Chondrocyte (in vitro differentiated cells): ENCODE data around the gene IP6K2. TPM values are rescaled to one million over a fixed set of nuclear protein-coding genes. Genes with fewer than 3 reads are reported as not detected.

Source experiments
- DNase-seq: peaks from one replicate; pipeline ENCODE4 v3.0.0; 2021; ENCODE audit warnings: mixed read lengths, low spot score
- H3K27ac Mint-ChIP-seq: one replicate; pipeline ENCODE4 v1.8.0; 2021; ENCODE audit warnings: mild to moderate bottlenecking, moderate library complexity, mixed read lengths; ENCODE audit not compliant: unreplicated experiment
- H3K27me3 Mint-ChIP-seq: 2 replicates; pipeline ENCODE4 v1.8.0; 2021; ENCODE audit warnings: low read depth, mixed read lengths
- H3K36me3 Mint-ChIP-seq: 2 replicates; pipeline ENCODE4 v1.8.0; 2021; ENCODE audit warnings: low read depth, mixed read lengths
- H3K4me1 Mint-ChIP-seq: 2 replicates; pipeline ENCODE4 v1.8.0; 2021; ENCODE audit warnings: low read depth, mild to moderate bottlenecking, mixed read lengths
- H3K4me3 Mint-ChIP-seq: one replicate; pipeline ENCODE4 v1.8.0; 2021; ENCODE audit warnings: mild to moderate bottlenecking, moderate library complexity, mixed read lengths; ENCODE audit not compliant: unreplicated experiment
- H3K9me3 Mint-ChIP-seq: 2 replicates; pipeline ENCODE4 v1.8.0; 2021; ENCODE audit warnings: low read depth, mixed read lengths
- CTCF ChIP-seq: fragments of 200-600 bp; sonication (generic); IDR thresholded peaks from 2 replicates; pipeline ENCODE4 v1.5.0; 2021; ENCODE audit warnings: antibody characterized with exemption, mild to moderate bottlenecking, moderate library complexity
- microRNA-seq: library from miRNA; unstranded; fragments of <30 nt; microRNA quantifications from one replicate; pipeline ENCODE4 v1.2.0, GENCODE V29; 2020; ENCODE audit warnings: borderline number of aligned reads
- total RNA-seq: library from RNA; stranded (reverse); gene quantifications from 3 replicates; pipeline ENCODE4 v1.2.1, GENCODE V29; 2021

Gene IP6K2
- total RNA-seq, 1 donor from 2014 or later, result 68.8 TPM

- no peaks in the 10 kb centered on the region for H3K9me3 Mint-ChIP-seq
- no peak for TF ChIP-seq CTCF
- H3K36me3 Mint-ChIP-seq, result peaks cover 18% of the 10 kb centered on the region
- no peak overlapping the region for H3K4me3 Mint-ChIP-seq
- no peaks in the 10 kb centered on the region for H3K27me3 Mint-ChIP-seq
- no peak overlapping the region for H3K27ac Mint-ChIP-seq
- DNase-seq, result no peak
- H3K4me1 Mint-ChIP-seq, result no peaks in the 10 kb centered on the region
Measured at GRCh38 chr3:48647714-48648113, 69.3 kb downstream of the IP6K2 start.

DNA sequence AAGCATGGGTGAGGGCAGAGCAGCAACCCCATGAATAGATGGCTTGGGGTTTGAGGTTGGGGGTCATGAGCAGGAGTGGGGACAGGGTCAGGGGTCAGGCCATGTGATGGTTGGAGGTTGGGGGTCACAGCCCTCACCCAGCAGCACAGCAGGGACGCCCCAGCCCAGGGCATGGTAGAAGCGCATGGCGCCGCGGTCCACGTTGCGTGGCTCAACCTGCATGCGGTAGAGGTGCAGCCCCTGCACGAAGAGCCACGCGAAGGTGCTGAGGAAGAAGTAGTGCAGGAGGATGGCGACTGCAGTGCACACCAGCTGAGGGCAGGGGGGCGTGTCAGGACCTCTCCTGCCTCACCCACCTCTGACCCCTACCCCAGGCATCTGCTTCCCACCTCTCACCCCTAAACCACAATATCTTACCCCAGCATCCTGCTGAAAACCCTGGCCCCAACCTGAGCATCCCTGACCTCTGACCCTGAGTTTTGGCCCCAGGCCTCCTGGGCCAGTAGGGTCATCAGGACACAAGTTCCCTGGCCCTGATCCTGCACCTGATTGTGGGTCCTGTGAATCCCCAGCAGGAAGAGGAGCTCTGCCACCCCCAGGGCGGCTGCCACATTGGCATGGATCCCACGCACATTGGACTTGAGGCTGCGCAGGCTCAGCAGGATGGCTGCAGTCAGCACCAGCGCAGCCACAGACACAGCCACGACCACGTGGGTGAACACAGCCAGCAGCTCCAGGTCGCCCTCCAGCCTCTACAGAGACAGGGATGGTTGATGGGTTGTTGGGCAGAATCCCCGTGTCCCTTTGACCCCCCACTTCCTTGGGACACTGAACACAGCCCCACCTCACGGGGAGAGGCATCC is 71.9 kb downstream of the IP6K2 start:
- no peaks in the 10 kb centered on the region for H3K4me1 Mint-ChIP-seq
- no peaks in the 10 kb centered on the region for H3K9me3 Mint-ChIP-seq
- TF ChIP-seq CTCF, result no peak
- H3K4me3 Mint-ChIP-seq, result no peak overlapping the region
- no peak overlapping the region for H3K27ac Mint-ChIP-seq
- H3K36me3 Mint-ChIP-seq, result peaks cover 18% of the 10 kb centered on the region
- no peaks in the 10 kb centered on the region for H3K27me3 Mint-ChIP-seq
- DNase-seq, result no peak

- no peaks in the 10 kb centered on the region for H3K27me3 Mint-ChIP-seq
- no peak overlapping the region for H3K4me3 Mint-ChIP-seq
- H3K27ac Mint-ChIP-seq, result no peak overlapping the region
- no peak for DNase-seq
- H3K36me3 Mint-ChIP-seq, result peaks cover 22% of the 10 kb centered on the region
- no peaks in the 10 kb centered on the region for H3K9me3 Mint-ChIP-seq
- H3K4me1 Mint-ChIP-seq, result no peaks in the 10 kb centered on the region
- no peak for TF ChIP-seq CTCF
Measured at GRCh38 chr3:48642605-48643004, 74.4 kb downstream of the IP6K2 start.

DNA sequence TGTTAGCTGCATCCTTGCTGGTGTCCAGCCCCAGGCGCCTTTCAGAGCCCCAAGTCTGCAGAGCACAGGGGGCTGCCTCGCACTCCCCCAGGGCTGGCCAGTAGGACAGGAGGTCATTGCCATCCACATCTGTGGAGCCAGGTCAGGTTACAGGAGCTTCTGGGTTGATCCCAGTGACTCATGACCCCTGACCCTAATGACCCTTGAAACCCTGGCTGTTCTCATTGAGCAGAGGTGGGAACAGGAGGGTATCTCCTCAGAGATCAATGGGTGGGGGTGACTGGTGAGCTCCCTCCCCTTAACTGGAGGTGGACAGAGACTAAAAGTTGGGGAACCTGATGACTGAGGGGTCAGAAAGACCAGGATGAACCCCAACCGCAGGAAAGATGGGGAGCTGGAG is 75.6 kb downstream of the IP6K2 start:
- Mint-ChIP-seq H3K27me3 (no peaks in the 10 kb centered on the region), H3K4me3 (no peak overlapping the region), H3K4me1 (peaks cover 8% of the 10 kb centered on the region), H3K27ac (no peak overlapping the region), H3K36me3 (peaks cover 18% of the 10 kb centered on the region), H3K9me3 (no peaks in the 10 kb centered on the region)
- no peak for TF ChIP-seq CTCF
- DNase-seq, result no peak

- Mint-ChIP-seq H3K9me3 (no peaks in the 10 kb centered on the region), H3K27ac (no peak overlapping the region), H3K4me3 (no peak overlapping the region), H3K36me3 (peaks cover 17% of the 10 kb centered on the region), H3K27me3 (no peaks in the 10 kb centered on the region), H3K4me1 (peaks cover 15% of the 10 kb centered on the region)
- TF ChIP-seq CTCF, result no peak
- no peak for DNase-seq
Measured at GRCh38 chr3:48639944-48640606, 76.9 kb downstream of the IP6K2 start.

Small RNA genes lying within 50 kb of the gene (microRNA-seq; reads per million reads assigned to microRNA genes)
- gene MIR4793, result not detected

Other genes with a start within 250 kb of the IP6K2 start
- gene SHISA5, start 213.0 kb downstream of the IP6K2 start, total RNA-seq, result 162 to 188 TPM (median 188 TPM) in 3 replicates
- gene PFKFB4, start 160.4 kb downstream of the IP6K2 start, total RNA-seq, result 14.6 to 23.2 TPM (median 19.9 TPM) in 3 replicates
- 1.6 to 3.4 TPM (median 3.3 TPM) in 3 replicates for gene UCN2, start 153.4 kb downstream of the IP6K2 start, total RNA-seq
- gene COL7A1, start 121.9 kb downstream of the IP6K2 start, total RNA-seq, result 15.9 to 36.6 TPM (median 36.5 TPM) in 3 replicates
- gene UQCRC1, start 107.6 kb downstream of the IP6K2 start, total RNA-seq, result 223 to 258 TPM (median 233 TPM) in 3 replicates
- 0.70 TPM in 1 of 3 replicates, not detected in the others for gene TMEM89, start 95.5 kb downstream of the IP6K2 start, total RNA-seq
- gene SLC26A6, start 81.8 kb downstream of the IP6K2 start, total RNA-seq, result 66.8 to 70.5 TPM (median 69.3 TPM) in 3 replicates
- gene CELSR3, start 54.3 kb downstream of the IP6K2 start, total RNA-seq, result 9.6 to 11.4 TPM (median 10.5 TPM) in 3 replicates
- gene NCKIPSD, start 31.3 kb downstream of the IP6K2 start, total RNA-seq, result 24.0 to 27.2 TPM (median 24.7 TPM) in 3 replicates
- 66.5 to 75.5 TPM (median 73.3 TPM) in 3 replicates for gene PRKAR2A, start 130.7 kb upstream of the IP6K2 start, total RNA-seq
- gene SLC25A20, start 181.7 kb upstream of the IP6K2 start, total RNA-seq, result 21.7 to 28.1 TPM (median 23.7 TPM) in 3 replicates
- 61.7 to 69.9 TPM (median 69.2 TPM) in 3 replicates for gene ARIH2, start 201.6 kb upstream of the IP6K2 start, total RNA-seq